ENCODE measurements around the gene ATRNL1.
"Not testable (repeated sequence)": the region's sequence is repeated elsewhere in the genome, so short reads cannot be mapped to it uniquely, and the experiment has no call there.

ATRNL1 gene

GRCh38 chr10:115801992-115802391, 708.8 kb downstream of the ATRNL1 start:
- Histone ChIP-seq H3K9me3 (ENCODE audit: control insufficient read depth, insufficient read depth, low read depth, low read length) (peaks cover 5% of the 10 kb centered on the region; the same call in 1 of the 2 replicates), H3K36me3 (ENCODE audit: control insufficient read depth, insufficient read depth, low read length) (no peaks in the 10 kb centered on the region), H3K4me1 (ENCODE audit: control insufficient read depth, insufficient read depth, low read length) (peaks cover 17% of the 10 kb centered on the region; the same call in 1 of the 2 replicates), H3K9ac (ENCODE audit: low read length) (no peak overlapping the region), H3K4me3 (ENCODE audit: low read depth, low read length) (no peak overlapping the region), H3K27ac (ENCODE audit: low read depth, low read length) (no peak overlapping the region), H3K27me3 (ENCODE audit: control insufficient read depth, insufficient read depth, low read length) (no peaks in the 10 kb centered on the region)

DNA sequence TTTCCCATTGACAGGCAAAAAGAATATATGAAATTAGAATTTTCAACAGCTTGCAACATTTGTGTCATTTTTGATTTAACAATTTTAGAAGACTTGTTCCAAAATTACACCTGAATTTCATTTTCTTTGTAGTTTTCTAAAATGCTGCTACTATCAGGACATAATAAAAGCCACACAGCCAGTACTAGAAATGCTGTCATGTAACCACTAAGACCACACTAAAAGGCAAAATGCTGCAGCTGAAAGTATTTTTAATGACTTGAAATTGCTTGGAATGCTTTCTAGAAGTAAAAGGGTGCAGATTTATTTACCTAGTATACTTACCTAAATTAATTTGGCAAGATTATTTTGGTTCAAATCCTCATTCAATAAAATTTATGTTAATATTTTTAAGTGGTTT, 709.7 kb downstream of the ATRNL1 start:
- no peak overlapping the region for H3K9ac ChIP-seq (ENCODE audit: low read length)
- H3K36me3 ChIP-seq (ENCODE audit: control insufficient read depth, insufficient read depth, low read length) = no peaks in the 10 kb centered on the region
- H3K4me1 ChIP-seq (ENCODE audit: control insufficient read depth, insufficient read depth, low read length) = peaks cover 20% of the 10 kb centered on the region; the same call in 1 of the 2 replicates
- H3K9me3 ChIP-seq (ENCODE audit: control insufficient read depth, insufficient read depth, low read depth, low read length) = peaks cover 5% of the 10 kb centered on the region; the same call in 1 of the 2 replicates
- no peak overlapping the region for H3K27ac ChIP-seq (ENCODE audit: low read depth, low read length)
- H3K27me3 ChIP-seq (ENCODE audit: control insufficient read depth, insufficient read depth, low read length) = no peaks in the 10 kb centered on the region
- no peak overlapping the region for H3K4me3 ChIP-seq (ENCODE audit: low read depth, low read length)

- no peaks in the 10 kb centered on the region for H3K4me1 ChIP-seq (ENCODE audit: control insufficient read depth, insufficient read depth, low read length)
- H3K36me3 ChIP-seq (ENCODE audit: control insufficient read depth, insufficient read depth, low read length) = no peaks in the 10 kb centered on the region
- H3K27me3 ChIP-seq (ENCODE audit: control insufficient read depth, insufficient read depth, low read length) = no peaks in the 10 kb centered on the region
- H3K4me3 ChIP-seq (ENCODE audit: low read depth, low read length) = no peak overlapping the region
- no peaks in the 10 kb centered on the region for H3K9me3 ChIP-seq (ENCODE audit: control insufficient read depth, insufficient read depth, low read depth, low read length)
- no peak overlapping the region for H3K9ac ChIP-seq (ENCODE audit: low read length)
- H3K27ac ChIP-seq (ENCODE audit: low read depth, low read length) = no peak overlapping the region
These were observed 721.4 kb downstream of the ATRNL1 start for GRCh38 chr10:115814542-115814941.

GRCh38 chr10:115818012-115818411, 724.8 kb downstream of the ATRNL1 start:
- Histone ChIP-seq H3K27ac (ENCODE audit: low read depth, low read length) (no peak overlapping the region), H3K4me3 (ENCODE audit: low read depth, low read length) (no peak overlapping the region), H3K36me3 (ENCODE audit: control insufficient read depth, insufficient read depth, low read length) (no peaks in the 10 kb centered on the region), H3K4me1 (ENCODE audit: control insufficient read depth, insufficient read depth, low read length) (no peaks in the 10 kb centered on the region), H3K9me3 (ENCODE audit: control insufficient read depth, insufficient read depth, low read depth, low read length) (no peaks in the 10 kb centered on the region), H3K27me3 (ENCODE audit: control insufficient read depth, insufficient read depth, low read length) (no peaks in the 10 kb centered on the region), H3K9ac (ENCODE audit: low read length) (no peak overlapping the region)

DNA sequence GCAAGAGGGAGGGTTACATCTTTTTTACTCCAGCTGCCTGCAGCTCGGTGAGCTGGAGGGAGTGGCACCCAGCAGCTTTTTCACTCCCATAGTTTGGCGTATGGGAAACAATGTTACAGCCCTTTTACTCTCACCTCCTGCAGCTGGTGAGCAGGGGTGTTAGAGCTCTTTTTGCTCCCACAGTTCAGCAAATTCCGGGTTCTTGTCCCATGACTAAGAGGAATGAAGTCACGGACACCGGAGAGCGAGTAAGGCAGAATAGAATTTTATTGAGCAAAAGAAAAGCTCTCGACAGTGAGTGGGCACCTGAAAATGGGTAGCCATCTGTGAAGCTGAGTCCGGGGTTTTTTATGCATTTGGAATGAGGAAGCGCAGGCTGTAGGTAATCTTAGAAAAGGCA, 733.2 kb downstream of the ATRNL1 start:
- Histone ChIP-seq H3K36me3 (ENCODE audit: control insufficient read depth, insufficient read depth, low read length) (no peaks in the 10 kb centered on the region), H3K4me3 (ENCODE audit: low read depth, low read length) (no peak overlapping the region), H3K9ac (ENCODE audit: low read length) (no peak overlapping the region), H3K9me3 (ENCODE audit: control insufficient read depth, insufficient read depth, low read depth, low read length) (peaks cover 4% of the 10 kb centered on the region; the same call in 1 of the 2 replicates), H3K27me3 (ENCODE audit: control insufficient read depth, insufficient read depth, low read length) (no peaks in the 10 kb centered on the region), H3K27ac (ENCODE audit: low read depth, low read length) (no peak overlapping the region), H3K4me1 (ENCODE audit: control insufficient read depth, insufficient read depth, low read length) (no peaks in the 10 kb centered on the region)

GRCh38 chr10:115827231-115828009, 734.3 kb downstream of the ATRNL1 start:
- Histone ChIP-seq H3K4me3 (ENCODE audit: low read depth, low read length) (no peak overlapping the region), H3K9ac (ENCODE audit: low read length) (no peak overlapping the region), H3K27me3 (ENCODE audit: control insufficient read depth, insufficient read depth, low read length) (no peaks in the 10 kb centered on the region), H3K36me3 (ENCODE audit: control insufficient read depth, insufficient read depth, low read length) (no peaks in the 10 kb centered on the region), H3K9me3 (ENCODE audit: control insufficient read depth, insufficient read depth, low read depth, low read length) (peaks cover 4% of the 10 kb centered on the region; the same call in 1 of the 2 replicates), H3K27ac (ENCODE audit: low read depth, low read length) (no peak overlapping the region), H3K4me1 (ENCODE audit: control insufficient read depth, insufficient read depth, low read length) (no peaks in the 10 kb centered on the region)

GRCh38 chr10:115828182-115828581, 735.0 kb downstream of the ATRNL1 start:
- not testable (repeated sequence) for H3K4me3 ChIP-seq (ENCODE audit: low read depth, low read length); H3K4me1 ChIP-seq (ENCODE audit: control insufficient read depth, insufficient read depth, low read length); H3K27me3 ChIP-seq (ENCODE audit: control insufficient read depth, insufficient read depth, low read length); H3K9me3 ChIP-seq (ENCODE audit: control insufficient read depth, insufficient read depth, low read depth, low read length); H3K9ac ChIP-seq (ENCODE audit: low read length); H3K27ac ChIP-seq (ENCODE audit: low read depth, low read length); H3K36me3 ChIP-seq (ENCODE audit: control insufficient read depth, insufficient read depth, low read length)

GRCh38 chr10:115829521-115830205, 736.5 kb downstream of the ATRNL1 start:
- Histone ChIP-seq H3K27ac (ENCODE audit: low read depth, low read length) (no peak overlapping the region), H3K9ac (ENCODE audit: low read length) (no peak overlapping the region), H3K27me3 (ENCODE audit: control insufficient read depth, insufficient read depth, low read length) (no peaks in the 10 kb centered on the region), H3K36me3 (ENCODE audit: control insufficient read depth, insufficient read depth, low read length) (no peaks in the 10 kb centered on the region), H3K4me1 (ENCODE audit: control insufficient read depth, insufficient read depth, low read length) (no peaks in the 10 kb centered on the region), H3K4me3 (ENCODE audit: low read depth, low read length) (no peak overlapping the region), H3K9me3 (ENCODE audit: control insufficient read depth, insufficient read depth, low read depth, low read length) (peaks cover 4% of the 10 kb centered on the region; the same call in 1 of the 2 replicates)

- no peak overlapping the region for H3K27ac ChIP-seq (ENCODE audit: low read depth, low read length)
- H3K4me1 ChIP-seq (ENCODE audit: control insufficient read depth, insufficient read depth, low read length) = no peaks in the 10 kb centered on the region
- no peak overlapping the region for H3K9ac ChIP-seq (ENCODE audit: low read length)
- no peak overlapping the region for H3K4me3 ChIP-seq (ENCODE audit: low read depth, low read length)
- H3K9me3 ChIP-seq (ENCODE audit: control insufficient read depth, insufficient read depth, low read depth, low read length) = no peaks in the 10 kb centered on the region
- no peaks in the 10 kb centered on the region for H3K27me3 ChIP-seq (ENCODE audit: control insufficient read depth, insufficient read depth, low read length)
- no peaks in the 10 kb centered on the region for H3K36me3 ChIP-seq (ENCODE audit: control insufficient read depth, insufficient read depth, low read length)
These were observed 737.3 kb downstream of the ATRNL1 start for GRCh38 chr10:115830265-115830970.

DNA sequence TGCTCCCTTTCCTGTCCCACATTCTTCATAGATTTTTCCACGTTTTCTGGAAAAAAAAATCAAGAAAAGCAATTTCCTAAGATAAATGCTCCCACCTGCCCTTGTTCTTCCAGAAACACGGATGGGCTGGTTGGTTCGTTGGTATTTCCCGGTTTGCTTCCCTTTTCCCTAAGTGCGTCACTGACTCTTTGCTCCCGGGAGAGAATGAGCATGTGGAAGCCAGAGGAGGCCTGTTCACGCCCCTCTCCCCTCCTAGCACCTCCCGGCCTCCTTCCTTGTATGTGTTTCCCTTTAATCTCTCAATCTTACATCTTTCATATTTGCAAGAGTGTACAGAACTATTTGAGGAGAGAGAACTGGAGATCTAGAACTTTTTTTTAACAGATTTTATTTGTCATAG, 737.9 kb downstream of the ATRNL1 start:
- no peaks in the 10 kb centered on the region for H3K4me1 ChIP-seq (ENCODE audit: control insufficient read depth, insufficient read depth, low read length)
- no peaks in the 10 kb centered on the region for H3K27me3 ChIP-seq (ENCODE audit: control insufficient read depth, insufficient read depth, low read length)
- H3K36me3 ChIP-seq (ENCODE audit: control insufficient read depth, insufficient read depth, low read length) = no peaks in the 10 kb centered on the region
- H3K27ac ChIP-seq (ENCODE audit: low read depth, low read length) = no peak overlapping the region
- H3K9ac ChIP-seq (ENCODE audit: low read length) = no peak overlapping the region
- H3K9me3 ChIP-seq (ENCODE audit: control insufficient read depth, insufficient read depth, low read depth, low read length) = no peaks in the 10 kb centered on the region
- no peak overlapping the region for H3K4me3 ChIP-seq (ENCODE audit: low read depth, low read length)

- Histone ChIP-seq H3K9me3 (ENCODE audit: control insufficient read depth, insufficient read depth, low read depth, low read length) (no peaks in the 10 kb centered on the region), H3K4me1 (ENCODE audit: control insufficient read depth, insufficient read depth, low read length) (no peaks in the 10 kb centered on the region), H3K36me3 (ENCODE audit: control insufficient read depth, insufficient read depth, low read length) (no peaks in the 10 kb centered on the region), H3K27ac (ENCODE audit: low read depth, low read length) (no peak overlapping the region), H3K27me3 (ENCODE audit: control insufficient read depth, insufficient read depth, low read length) (no peaks in the 10 kb centered on the region), H3K4me3 (ENCODE audit: low read depth, low read length) (no peak overlapping the region), H3K9ac (ENCODE audit: low read length) (no peak overlapping the region)
These were observed 740.0 kb downstream of the ATRNL1 start for GRCh38 chr10:115833119-115833518.
